SK-N-SH treated with all-trans-retinoic acid at 6 μM for 48 hours (cell line): ENCODE data around the gene KSR2.

ENCODE experiments used
- ATAC-seq: fragments of 200-7000 bp; cut with Tn5 transposase; 3 replicates; pipeline ENCODE4 v1.9.1; 2020; ENCODE audit warnings: mild to moderate bottlenecking, moderate library complexity
- ARNTL ChIP-seq: fragments of 450-650 bp; formaldehyde crosslinking; IDR thresholded peaks from 2 replicates; pipeline ENCODE4 v1.5.0; 2020; ENCODE audit warnings: low read depth, mild to moderate bottlenecking, moderate library complexity, borderline replicate concordance
- BACH2 ChIP-seq: fragments of 250-450 bp; sonication (Bioruptor Pico); IDR thresholded peaks from 2 replicates; pipeline ENCODE4 v1.9.0; 2021; ENCODE audit warnings: mild to moderate bottlenecking, borderline replicate concordance
- CSDC2 ChIP-seq: fragments of 250-450 bp; sonication (Bioruptor Pico); IDR thresholded peaks from 2 replicates; pipeline ENCODE4 v1.5.0; 2020; ENCODE audit warnings: mild to moderate bottlenecking, moderate library complexity
- CSRNP3 ChIP-seq: fragments of 250-450 bp; sonication (Bioruptor Pico); IDR thresholded peaks from 2 replicates; pipeline ENCODE4 v1.5.1; 2021; ENCODE audit warnings: mild to moderate bottlenecking, moderate library complexity
- ESRRG ChIP-seq: fragments of 250-450 bp; sonication (Bioruptor Pico); IDR thresholded peaks from 2 replicates; pipeline ENCODE4 v1.6.1; 2021; ENCODE audit warnings: mild to moderate bottlenecking
- GLIS3 ChIP-seq: fragments of 250-450 bp; sonication (Bioruptor Pico); IDR thresholded peaks from 2 replicates; pipeline ENCODE4 v1.5.0; 2020; ENCODE audit warnings: mild to moderate bottlenecking, moderate library complexity
- ISL1 ChIP-seq: fragments of 250-450 bp; sonication (Bioruptor Pico); IDR thresholded peaks from 2 replicates; pipeline ENCODE4 v2.1.2; 2022; ENCODE audit warnings: mild to moderate bottlenecking, moderate library complexity
- OSR1 ChIP-seq: fragments of 250-450 bp; sonication (Bioruptor Pico); IDR thresholded peaks from 2 replicates; pipeline ENCODE4 v1.8.0; 2022; ENCODE audit warnings: moderate library complexity, mild to moderate bottlenecking, inconsistent platforms
- PATZ1 ChIP-seq: fragments of 250-450 bp; sonication (Bioruptor Pico); IDR thresholded peaks from 2 replicates; pipeline ENCODE4 v1.8.0; 2020; ENCODE audit warnings: mild to moderate bottlenecking, moderate library complexity, borderline replicate concordance
- PPARA ChIP-seq: fragments of 250-450 bp; sonication (Bioruptor Pico); IDR thresholded peaks from 2 replicates; pipeline ENCODE4 v1.5.0; 2020; ENCODE audit warnings: mild to moderate bottlenecking, borderline replicate concordance
- RARB ChIP-seq: fragments of 250-450 bp; sonication (Bioruptor Pico); IDR thresholded peaks from 2 replicates; pipeline ENCODE4 v1.8.0; 2021; ENCODE audit warnings: mild to moderate bottlenecking, moderate library complexity
- SNAI2 ChIP-seq: fragments of 250-450 bp; sonication (Bioruptor Pico); IDR thresholded peaks from 2 replicates; pipeline ENCODE4 v1.5.0; 2020; ENCODE audit warnings: mild to moderate bottlenecking, moderate library complexity
- TCF4 ChIP-seq: fragments of 250-450 bp; sonication (Bioruptor Pico); IDR thresholded peaks from 2 replicates; pipeline ENCODE4 v1.8.0; 2021; ENCODE audit warnings: mild to moderate bottlenecking, moderate library complexity, borderline replicate concordance
- ZC3H10 ChIP-seq: fragments of 250-450 bp; sonication (Bioruptor Pico); IDR thresholded peaks from 2 replicates; pipeline ENCODE4 v1.5.1; 2021; ENCODE audit warnings: mild to moderate bottlenecking, moderate library complexity
- ZFP30 ChIP-seq: fragments of 450-650 bp; formaldehyde crosslinking; IDR thresholded peaks from 2 replicates; pipeline ENCODE4 v1.5.0; 2022; ENCODE audit warnings: mild to moderate bottlenecking, moderate library complexity
- ZNF70 ChIP-seq: fragments of 450-650 bp; formaldehyde crosslinking; IDR thresholded peaks from 2 replicates; pipeline ENCODE4 v1.5.0; 2020; ENCODE audit warnings: mild to moderate bottlenecking, moderate library complexity
- TF ChIP-seq, protein P1 (sequence below): fragments of 250-450 bp; sonication (Bioruptor Pico); IDR thresholded peaks from 2 replicates; pipeline ENCODE4 v1.5.0; 2020; ENCODE audit warnings: mild to moderate bottlenecking, moderate library complexity
- TF ChIP-seq, protein P2 (sequence below): fragments of 250-450 bp; sonication (Bioruptor Pico); IDR thresholded peaks from 2 replicates; pipeline ENCODE4 v1.5.1; 2020; ENCODE audit warnings: low read depth, mild to moderate bottlenecking, moderate library complexity
- TF ChIP-seq, protein P3 (sequence below): fragments of 250-450 bp; sonication (Bioruptor Pico); IDR thresholded peaks from 2 replicates; pipeline ENCODE4 v1.8.0; 2021; ENCODE audit warnings: low read depth, mild to moderate bottlenecking, moderate library complexity, borderline replicate concordance

KSR2 gene

GRCh38 chr12:117792877-117793424, 175.8 kb downstream of the KSR2 start:
- no peak for ATAC-seq
- no peak for TF ChIP-seq ZNF70
- TF ChIP-seq, protein P1, sequence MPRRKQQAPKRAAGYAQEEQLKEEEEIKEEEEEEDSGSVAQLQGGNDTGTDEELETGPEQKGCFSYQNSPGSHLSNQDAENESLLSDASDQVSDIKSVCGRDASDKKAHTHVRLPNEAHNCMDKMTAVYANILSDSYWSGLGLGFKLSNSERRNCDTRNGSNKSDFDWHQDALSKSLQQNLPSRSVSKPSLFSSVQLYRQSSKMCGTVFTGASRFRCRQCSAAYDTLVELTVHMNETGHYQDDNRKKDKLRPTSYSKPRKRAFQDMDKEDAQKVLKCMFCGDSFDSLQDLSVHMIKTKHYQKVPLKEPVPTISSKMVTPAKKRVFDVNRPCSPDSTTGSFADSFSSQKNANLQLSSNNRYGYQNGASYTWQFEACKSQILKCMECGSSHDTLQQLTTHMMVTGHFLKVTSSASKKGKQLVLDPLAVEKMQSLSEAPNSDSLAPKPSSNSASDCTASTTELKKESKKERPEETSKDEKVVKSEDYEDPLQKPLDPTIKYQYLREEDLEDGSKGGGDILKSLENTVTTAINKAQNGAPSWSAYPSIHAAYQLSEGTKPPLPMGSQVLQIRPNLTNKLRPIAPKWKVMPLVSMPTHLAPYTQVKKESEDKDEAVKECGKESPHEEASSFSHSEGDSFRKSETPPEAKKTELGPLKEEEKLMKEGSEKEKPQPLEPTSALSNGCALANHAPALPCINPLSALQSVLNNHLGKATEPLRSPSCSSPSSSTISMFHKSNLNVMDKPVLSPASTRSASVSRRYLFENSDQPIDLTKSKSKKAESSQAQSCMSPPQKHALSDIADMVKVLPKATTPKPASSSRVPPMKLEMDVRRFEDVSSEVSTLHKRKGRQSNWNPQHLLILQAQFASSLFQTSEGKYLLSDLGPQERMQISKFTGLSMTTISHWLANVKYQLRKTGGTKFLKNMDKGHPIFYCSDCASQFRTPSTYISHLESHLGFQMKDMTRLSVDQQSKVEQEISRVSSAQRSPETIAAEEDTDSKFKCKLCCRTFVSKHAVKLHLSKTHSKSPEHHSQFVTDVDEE, result no peak
- TF ChIP-seq ZC3H10, result no peak
- TF ChIP-seq ESRRG (CRISPR knock-in tag), result no peak
- TF ChIP-seq TCF4 (CRISPR knock-in tag), result no peak
- TF ChIP-seq GLIS3 (CRISPR knock-in tag), result no peak
- no peak for TF ChIP-seq BACH2 (CRISPR knock-in tag)
- TF ChIP-seq PPARA (CRISPR knock-in tag), result no peak
- TF ChIP-seq ARNTL, result no peak
- TF ChIP-seq, protein P2, sequence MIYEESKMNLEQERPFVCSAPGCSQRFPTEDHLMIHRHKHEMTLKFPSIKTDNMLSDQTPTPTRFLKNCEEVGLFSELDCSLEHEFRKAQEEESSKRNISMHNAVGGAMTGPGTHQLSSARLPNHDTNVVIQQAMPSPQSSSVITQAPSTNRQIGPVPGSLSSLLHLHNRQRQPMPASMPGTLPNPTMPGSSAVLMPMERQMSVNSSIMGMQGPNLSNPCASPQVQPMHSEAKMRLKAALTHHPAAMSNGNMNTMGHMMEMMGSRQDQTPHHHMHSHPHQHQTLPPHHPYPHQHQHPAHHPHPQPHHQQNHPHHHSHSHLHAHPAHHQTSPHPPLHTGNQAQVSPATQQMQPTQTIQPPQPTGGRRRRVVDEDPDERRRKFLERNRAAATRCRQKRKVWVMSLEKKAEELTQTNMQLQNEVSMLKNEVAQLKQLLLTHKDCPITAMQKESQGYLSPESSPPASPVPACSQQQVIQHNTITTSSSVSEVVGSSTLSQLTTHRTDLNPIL (CRISPR knock-in tag), result no peak
- TF ChIP-seq, protein P3, sequence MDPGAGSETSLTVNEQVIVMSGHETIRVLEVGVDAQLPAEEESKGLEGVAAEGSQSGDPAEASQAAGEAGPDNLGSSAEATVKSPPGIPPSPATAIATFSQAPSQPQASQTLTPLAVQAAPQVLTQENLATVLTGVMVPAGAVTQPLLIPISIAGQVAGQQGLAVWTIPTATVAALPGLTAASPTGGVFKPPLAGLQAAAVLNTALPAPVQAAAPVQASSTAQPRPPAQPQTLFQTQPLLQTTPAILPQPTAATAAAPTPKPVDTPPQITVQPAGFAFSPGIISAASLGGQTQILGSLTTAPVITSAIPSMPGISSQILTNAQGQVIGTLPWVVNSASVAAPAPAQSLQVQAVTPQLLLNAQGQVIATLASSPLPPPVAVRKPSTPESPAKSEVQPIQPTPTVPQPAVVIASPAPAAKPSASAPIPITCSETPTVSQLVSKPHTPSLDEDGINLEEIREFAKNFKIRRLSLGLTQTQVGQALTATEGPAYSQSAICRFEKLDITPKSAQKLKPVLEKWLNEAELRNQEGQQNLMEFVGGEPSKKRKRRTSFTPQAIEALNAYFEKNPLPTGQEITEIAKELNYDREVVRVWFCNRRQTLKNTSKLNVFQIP (CRISPR knock-in tag), result no peak
- TF ChIP-seq ISL1, result no peak
- no peak for TF ChIP-seq ZFP30
- no peak for TF ChIP-seq PATZ1 (CRISPR knock-in tag)

DNA sequence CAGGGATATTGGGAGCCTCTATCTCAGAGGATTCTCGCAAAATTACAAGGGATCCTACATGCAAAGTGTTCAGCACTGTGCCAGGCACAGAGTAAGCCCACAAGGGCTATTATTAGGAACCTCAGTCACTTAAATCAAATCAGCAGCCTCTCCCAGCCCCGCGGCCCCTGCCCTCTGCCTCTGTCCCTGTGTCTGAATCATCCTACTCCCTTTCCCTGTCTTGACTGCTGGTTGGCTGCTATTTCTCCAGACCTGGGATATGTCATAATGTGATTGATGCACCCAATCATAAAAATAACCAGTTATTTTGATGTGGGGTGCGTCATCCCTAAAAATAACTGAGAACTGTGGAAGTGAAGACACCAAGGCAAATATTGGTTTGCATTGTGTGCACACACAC, 176.3 kb downstream of the KSR2 start:
- ATAC-seq, result no peak
- no peak for TF ChIP-seq ZNF70
- TF ChIP-seq, protein P3 (CRISPR knock-in tag), result no peak
- no peak for TF ChIP-seq ISL1
- no peak for TF ChIP-seq ZFP30
- no peak for TF ChIP-seq CSDC2 (CRISPR knock-in tag)
- no peak for TF ChIP-seq BACH2 (CRISPR knock-in tag)
- no peak for TF ChIP-seq ESRRG (CRISPR knock-in tag)
- TF ChIP-seq, protein P1, result no peak
- no peak for TF ChIP-seq ARNTL
- TF ChIP-seq SNAI2 (CRISPR knock-in tag), result no peak
- no peak for TF ChIP-seq TCF4 (CRISPR knock-in tag)

DNA sequence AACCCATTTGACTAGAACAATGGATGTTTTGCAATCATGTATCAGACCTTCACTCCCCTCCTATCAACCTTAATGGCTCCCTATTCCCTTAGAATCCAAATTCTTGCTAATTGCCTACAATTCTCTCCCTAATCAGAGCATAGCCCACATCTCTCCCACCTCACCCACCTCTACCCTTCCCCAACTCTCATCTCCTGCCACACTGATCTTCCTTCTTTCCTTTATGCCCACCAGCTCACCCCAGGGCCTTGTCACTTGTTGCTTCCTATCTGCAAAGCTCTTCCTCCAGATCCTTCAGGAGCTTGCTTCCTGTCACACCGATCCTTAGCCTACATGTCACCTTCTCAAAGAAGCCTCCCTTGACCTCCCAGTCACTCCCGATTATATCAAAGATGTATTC, 177.8 kb downstream of the KSR2 start:
- no peak for ATAC-seq
- no peak for TF ChIP-seq ZC3H10
- TF ChIP-seq CSDC2 (CRISPR knock-in tag), result no peak
- no peak for TF ChIP-seq CSRNP3 (CRISPR knock-in tag)
- no peak for TF ChIP-seq OSR1 (CRISPR knock-in tag)
- TF ChIP-seq, protein P3 (CRISPR knock-in tag), result no peak
- TF ChIP-seq RARB (CRISPR knock-in tag), result no peak
- no peak for TF ChIP-seq ISL1
- TF ChIP-seq TCF4 (CRISPR knock-in tag), result no peak
